Endothelial cell of coronary artery (primary cell): ENCODE measurements around the gene SLC5A1. TPM values are rescaled to one million over a fixed set of nuclear protein-coding genes. Genes with fewer than 3 reads are reported as not detected.

Experiments used
- total RNA-seq: library from RNA; depleted of rRNA; stranded (reverse); fragments of >200 nt; gene quantifications from 2 replicates; pipeline ENCODE4 v1.2.3, GENCODE V29; 2014

Gene SLC5A1
- total RNA-seq, result not detected in 2 replicates

DNA sequence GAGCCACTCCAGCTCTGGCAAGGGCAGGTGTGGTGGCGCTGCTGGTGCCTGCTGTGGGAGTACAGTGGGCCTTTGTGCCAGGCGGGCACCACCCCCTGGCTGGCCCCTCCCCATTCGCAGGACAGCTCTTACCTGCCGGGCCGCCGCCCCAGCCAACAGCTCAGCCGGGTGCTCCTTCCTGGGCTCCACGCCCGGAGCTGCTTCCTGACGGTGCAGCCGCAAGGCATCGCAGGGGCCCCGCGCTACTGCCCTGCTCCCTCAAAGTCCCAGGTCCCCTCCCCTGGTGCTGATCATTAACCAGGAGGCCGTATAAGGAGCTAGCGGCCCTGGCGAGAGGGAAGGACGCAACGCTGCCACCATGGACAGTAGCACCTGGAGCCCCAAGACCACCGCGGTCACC is at the start of gene SLC5A1:
TSS of gene SLC5A1 (plus strand) at position 338 of the 400 bp plus-strand sequence. CDS start at position 359, 21 bp downstream.

DNA sequence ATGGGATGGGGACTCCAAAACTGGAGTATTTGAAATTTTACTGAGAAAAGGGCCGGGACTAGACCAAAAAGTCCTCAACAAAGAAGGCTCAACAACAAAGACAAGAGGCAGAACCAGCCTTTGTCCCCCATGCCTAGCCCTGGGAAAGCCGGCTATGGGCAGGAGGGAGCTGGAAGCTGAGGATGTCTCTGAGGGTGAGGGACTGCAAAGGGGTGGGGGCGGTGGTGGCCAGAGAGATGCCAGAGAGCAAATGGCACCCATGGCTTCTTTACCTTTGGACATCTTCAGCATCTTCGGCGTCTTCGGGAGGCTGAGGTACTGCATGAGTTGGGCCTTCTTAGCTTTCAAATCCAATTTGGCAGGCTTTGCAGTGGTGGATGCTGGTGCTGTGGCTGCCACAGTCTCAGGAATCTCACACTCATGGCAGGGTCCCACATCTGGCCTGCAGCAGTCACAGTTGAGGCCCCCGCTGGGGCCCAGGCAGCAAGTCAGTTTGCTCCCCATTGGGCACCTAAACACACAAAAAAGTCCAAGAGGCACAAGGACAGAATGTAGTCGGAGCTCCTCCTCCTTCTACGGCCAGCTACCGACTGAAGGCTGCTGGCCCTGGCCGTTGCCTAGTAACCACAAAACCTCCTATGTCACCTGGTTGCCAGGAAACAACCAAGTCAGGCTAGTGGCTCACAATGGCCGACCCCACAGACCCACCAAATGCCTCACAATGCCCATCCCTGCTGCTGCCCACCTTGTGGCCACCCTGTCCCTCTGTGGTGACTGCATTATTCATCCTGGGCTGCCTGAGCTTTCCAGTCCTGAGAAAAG is 115.9 kb downstream of the SLC5A1 start, which contains the start of gene C22orf42:
TSS of gene C22orf42 (minus strand) at position 592 of the 822 bp plus-strand sequence. CDS start at position 504, 88 bp downstream.

Other genes with a start within 250 kb of the SLC5A1 start
- 113 and 121 TPM in 2 replicates for gene YWHAH, start 98.7 kb upstream of the SLC5A1 start, total RNA-seq
- gene C22orf42, start 116.0 kb downstream of the SLC5A1 start, total RNA-seq, result not detected in 2 replicates
- not detected in 2 replicates for gene RFPL2, start 161.8 kb downstream of the SLC5A1 start, total RNA-seq
- gene SLC5A4, start 212.1 kb downstream of the SLC5A1 start, total RNA-seq, result 0.94 and 2.1 TPM in 2 replicates